Erythroblast (primary cell): Measurements from ENCODE around the gene ZNF8.

Experiments
- DNase-seq, 2 experiments: peaks; one replicate each; lab custom pipeline; 2025; lab: John Stamatoyannopoulos, UW
- GATA1 ChIP-seq: IDR thresholded peaks from 2 replicates; pipeline ENCODE4 v1.6.1; 2011; ENCODE audit warnings: low read depth, mild to moderate bottlenecking, control low read depth, low read length, moderate library complexity
- POLR2A ChIP-seq: IDR thresholded peaks from 2 replicates; pipeline ENCODE4 v1.6.1; 2011; ENCODE audit warnings: mild to moderate bottlenecking, low read length

ZNF8 gene

GRCh38 chr19:58277748-58278540 lies 811 bp upstream of the ZNF8 start:
- TF ChIP-seq POLR2A, result no peak

GRCh38 chr19:58279042-58279924 lies 528 bp downstream of the ZNF8 start:
- no peak for TF ChIP-seq GATA1
- peak; percentile 52 for TF ChIP-seq POLR2A
- DNase-seq, result peak; percentile 92 to 95

More at GRCh38 chr19:58277748-58278540, 811 bp upstream of the ZNF8 start:
- DNase-seq, result peak in 1 of 2 experiments; percentile 38

DNA sequence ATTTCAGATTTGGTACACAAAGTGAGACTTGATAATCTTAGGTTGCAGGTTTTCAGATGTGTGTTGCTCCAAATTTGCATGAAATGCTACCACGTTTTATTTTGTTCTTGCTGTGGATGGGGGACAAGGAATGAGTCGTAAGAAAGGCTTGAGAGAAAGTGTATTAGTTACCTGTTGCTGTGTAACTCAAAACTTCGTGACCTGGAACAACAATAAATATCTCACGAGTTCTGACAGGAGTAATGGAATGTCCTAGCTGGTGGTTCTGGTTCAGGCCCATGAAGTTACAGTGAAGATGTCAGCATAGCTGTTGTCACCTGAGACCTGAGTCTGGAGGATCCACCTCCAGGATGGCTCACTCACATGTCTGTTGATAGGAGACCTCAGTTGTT lies 1.2 kb downstream of the ZNF8 start:
- peak in 1 of 2 experiments; percentile 46 for DNase-seq
- TF ChIP-seq POLR2A, result no peak

GRCh38 chr19:58284199-58284598 lies 5.4 kb downstream of the ZNF8 start:
- TF ChIP-seq POLR2A (no peak), GATA1 (no peak)
- no peak for DNase-seq

DNA sequence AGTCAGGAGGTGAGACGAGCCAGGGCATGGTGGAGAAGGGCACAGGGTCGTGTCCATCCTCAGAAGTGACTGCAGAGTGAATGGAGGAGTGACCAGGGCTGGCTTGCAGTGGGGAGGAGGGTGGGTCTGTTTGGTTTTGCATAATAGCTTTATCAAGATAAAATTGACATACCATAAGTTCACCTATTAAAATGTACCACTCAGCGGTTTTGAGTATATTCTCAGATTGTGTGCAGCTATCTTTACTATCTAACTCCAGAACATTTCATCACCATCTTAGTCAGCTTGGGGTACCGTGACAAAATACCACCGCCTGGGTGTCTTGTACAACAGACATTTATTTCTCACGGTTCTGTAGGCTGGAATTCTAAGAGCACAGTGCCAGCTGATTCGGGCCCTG lies 13.2 kb downstream of the ZNF8 start:
- TF ChIP-seq POLR2A (no peak), GATA1 (no peak)
- DNase-seq, result no peak

DNA sequence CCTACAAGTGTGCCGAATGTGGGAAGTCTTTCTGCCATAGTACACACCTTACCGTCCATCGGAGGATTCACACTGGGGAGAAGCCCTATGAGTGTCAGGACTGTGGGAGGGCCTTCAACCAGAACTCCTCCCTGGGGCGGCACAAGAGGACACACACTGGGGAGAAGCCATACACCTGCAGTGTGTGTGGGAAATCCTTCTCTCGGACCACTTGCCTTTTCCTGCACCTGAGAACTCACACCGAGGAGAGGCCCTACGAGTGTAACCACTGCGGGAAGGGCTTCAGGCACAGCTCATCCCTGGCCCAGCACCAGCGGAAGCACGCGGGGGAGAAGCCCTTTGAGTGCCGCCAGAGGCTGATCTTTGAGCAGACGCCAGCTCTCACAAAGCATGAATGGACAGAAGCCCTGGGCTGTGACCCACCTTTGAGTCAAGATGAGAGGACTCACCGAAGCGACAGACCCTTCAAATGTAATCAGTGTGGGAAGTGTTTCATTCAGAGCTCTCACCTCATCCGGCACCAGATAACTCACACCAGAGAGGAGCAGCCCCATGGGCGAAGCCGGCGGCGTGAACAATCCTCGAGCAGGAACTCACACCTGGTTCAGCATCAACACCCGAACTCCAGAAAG lies 16.1 kb downstream of the ZNF8 start:
- peak in 1 of 2 experiments; percentile 35 for DNase-seq
- TF ChIP-seq GATA1, result no peak
- no peak for TF ChIP-seq POLR2A

DNA sequence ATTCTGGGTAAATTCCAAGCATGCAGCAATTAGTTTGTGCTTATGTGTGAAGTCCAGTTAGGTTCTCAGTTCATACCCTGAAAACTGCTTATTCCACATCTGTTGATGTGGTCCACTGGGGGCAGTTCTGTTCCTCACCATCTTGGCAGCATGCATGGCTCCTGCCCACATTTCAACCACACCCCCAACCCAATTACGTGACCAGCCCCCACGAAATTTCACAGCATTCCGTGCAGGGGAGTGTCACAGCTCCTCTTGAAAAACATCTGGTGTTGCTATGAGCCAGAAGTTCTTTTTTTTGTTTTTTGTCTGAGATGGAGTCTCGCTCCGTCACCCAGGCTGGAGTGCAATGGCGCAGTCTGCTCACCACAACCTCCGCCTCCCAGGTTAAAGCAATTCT lies 17.3 kb downstream of the ZNF8 start:
- no peak for DNase-seq
- TF ChIP-seq GATA1 (no peak), POLR2A (no peak)

- no peak for DNase-seq
- TF ChIP-seq GATA1 (no peak), POLR2A (no peak)
These were observed 21.9 kb downstream of the ZNF8 start for GRCh38 chr19:58300620-58301019.

DNA sequence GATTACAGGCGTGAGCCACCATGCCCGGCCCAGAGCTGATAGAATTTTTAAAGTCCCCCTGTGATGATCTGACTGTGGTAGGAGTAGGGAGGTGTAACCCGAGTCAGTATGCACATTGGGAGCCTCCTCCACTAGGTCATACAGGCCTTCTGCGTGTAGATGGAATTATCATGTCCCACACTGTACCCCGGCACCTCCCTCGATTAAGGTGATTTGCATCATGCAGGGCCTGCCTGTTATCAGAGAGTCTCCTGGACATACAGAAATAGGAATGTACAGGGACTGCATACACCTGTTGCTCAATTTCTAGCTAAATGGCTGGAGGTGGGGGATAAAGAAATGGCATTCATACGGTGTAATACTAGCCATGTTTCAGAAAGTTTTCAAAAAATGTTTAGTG lies 25.5 kb downstream of the ZNF8 start:
- peak; percentile 34 to 39 for DNase-seq
- TF ChIP-seq POLR2A, result no peak
- no peak for TF ChIP-seq GATA1

GRCh38 chr19:58304748-58305064 lies 26.0 kb downstream of the ZNF8 start:
- no peak for DNase-seq
- TF ChIP-seq GATA1 (no peak), POLR2A (no peak)

DNA sequence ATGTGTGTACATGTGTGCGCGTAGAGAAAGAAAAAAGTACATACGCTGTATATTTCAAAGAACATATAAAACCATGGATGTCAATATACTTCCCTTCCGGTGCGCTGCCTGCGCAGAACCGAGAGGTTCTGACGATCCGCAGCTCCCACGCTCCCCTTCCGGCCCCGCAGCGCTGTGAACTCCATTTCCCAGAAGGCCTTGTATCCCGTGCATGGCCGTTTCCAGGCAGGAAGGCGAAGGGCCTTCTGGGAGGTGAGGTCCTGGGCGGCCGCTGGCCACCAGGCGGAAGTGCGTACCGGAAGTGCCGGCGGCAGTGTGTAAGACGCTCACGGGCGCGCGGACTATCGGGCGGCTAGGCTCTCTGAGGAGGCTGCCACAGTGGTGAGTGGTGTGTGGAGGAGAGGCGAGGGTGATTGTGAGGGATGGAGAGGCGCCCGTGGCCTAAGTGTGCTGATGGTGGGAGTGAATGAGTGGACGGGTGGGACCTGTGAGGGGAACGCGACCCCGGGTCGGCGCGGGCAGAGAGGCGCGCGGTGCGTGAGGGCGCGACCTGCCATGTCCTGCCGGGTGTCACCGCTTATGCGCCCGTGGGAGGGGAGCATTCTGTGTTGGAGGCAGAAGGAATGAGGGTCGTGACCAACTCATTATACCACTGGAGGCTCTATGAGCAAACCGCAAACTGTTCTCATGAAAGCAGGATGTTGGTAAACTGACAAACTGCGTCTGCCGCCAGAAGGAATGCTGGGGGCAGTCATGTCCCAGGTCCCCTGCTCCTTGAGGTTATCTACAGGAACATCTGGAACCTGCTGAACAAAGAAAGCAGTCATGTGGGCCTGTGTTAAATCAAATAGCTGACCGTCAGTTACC lies 26.5 kb downstream of the ZNF8 start, which contains the start of gene ERVK3-1:
ERVK3-1 (plus strand) TSS at position 313 of the 867 bp plus-strand sequence. CDS start 6,792 bp downstream, outside the sequence.
- DNase-seq, result peak; percentile 98 to 99
- TF ChIP-seq GATA1 (no peak), POLR2A (peak; percentile 96)

DNA sequence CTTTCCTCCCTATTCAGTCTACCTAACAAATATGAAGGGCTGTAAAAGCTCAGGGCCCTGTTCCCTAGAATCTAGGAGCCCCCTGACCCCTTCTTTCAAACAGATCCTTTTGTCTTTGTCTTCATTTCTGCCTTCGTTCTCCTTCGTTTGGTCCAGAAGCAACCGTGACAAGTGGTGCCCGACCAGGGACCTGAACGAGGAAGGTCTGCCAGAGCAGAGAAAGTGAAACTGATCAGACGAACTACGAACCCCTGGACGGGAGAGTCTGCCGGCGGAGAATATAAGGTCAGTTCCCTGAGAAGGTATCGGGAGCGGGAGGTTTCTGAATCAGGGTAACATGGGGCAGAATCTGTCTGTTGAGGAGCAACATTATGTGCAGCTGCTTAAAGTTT lies 27.2 kb downstream of the ZNF8 start:
- TF ChIP-seq GATA1, result no peak
- TF ChIP-seq POLR2A, result no peak
- no peak for DNase-seq

- TF ChIP-seq GATA1 (no peak), POLR2A (no peak)
- no peak for DNase-seq
These were observed 29.0 kb downstream of the ZNF8 start for GRCh38 chr19:58307736-58308135.

GRCh38 chr19:58310685-58311084 lies 31.9 kb downstream of the ZNF8 start:
- peak; percentile 20 to 35 for DNase-seq
